Prostate gland (tissue), 2 donors: ENCODE results near the gene NEDD8. TPM values are rescaled to one million over a fixed set of nuclear protein-coding genes. Genes with fewer than 3 reads are reported as not detected.
"Not testable (repeated sequence)": the region's sequence is repeated elsewhere in the genome, so short reads cannot be mapped to it uniquely, and the experiment has no call there.

Experiments used
- DNase-seq: peaks from one replicate; pipeline ENCODE4 v3.0.0-alpha.2; 2019; ENCODE audit warnings: low spot score
- H3K27ac ChIP-seq, 2 donors: fragments of 200-600 bp; sonication (generic); 2 replicates each; pipeline ENCODE4 v1.5.1; 2017 to 2019
- H3K27me3 ChIP-seq: fragments of 200-600 bp; sonication (generic); replicated peaks from 2 replicates; pipeline ENCODE4 v1.5.1; 2019; ENCODE audit not compliant: insufficient read depth
- H3K36me3 ChIP-seq, 2 donors: fragments of 200-600 bp; sonication (generic); 1 replicate in 1 of 2; 2 replicates in 1 of 2; pipeline versions ENCODE4 v1.5.1 to v1.8.1; 2017 to 2019
- H3K4me1 ChIP-seq: fragments of 200-600 bp; sonication (generic); replicated peaks from 2 replicates; pipeline ENCODE4 v1.5.1; 2019
- H3K4me3 ChIP-seq, 2 donors: fragments of 200-600 bp; sonication (generic); 2 replicates each; pipeline ENCODE4 v1.5.1; 2017 to 2019
- H3K9me3 ChIP-seq: fragments of 200-600 bp; sonication (generic); 2 replicates; pipeline ENCODE4 v1.5.1; 2017
- POLR2A ChIP-seq: fragments of 450-650 bp; IDR thresholded peaks from one replicate; pipeline ENCODE4 v1.6.1; 2016; ENCODE audit warnings: antibody characterized with exemption, mild to moderate bottlenecking
- POLR2AphosphoS5 ChIP-seq: sonication (generic); formaldehyde crosslinking; IDR thresholded peaks from one replicate; pipeline ENCODE4 v1.6.1; 2017; ENCODE audit warnings: antibody characterized with exemption
- WGBS: methylation state at CpG from one replicate; pipeline ENCODE4 v1.1.5; 2018; 5-methylcytosine and 5-hydroxymethylcytosine counted together
- intact Hi-C: fragments of 100-400 bp; cut with DNase I; formaldehyde crosslinking; loops from one replicate; pipeline ENCODE4 v1.14.2; 2022
- total RNA-seq, 2 donors: library from RNA; depleted of rRNA; stranded (reverse); fragments of >200 nt; gene quantifications; one replicate each; pipeline ENCODE4 v1.1.0, GENCODE V29; 2016
- TF ChIP-seq, protein P1 (sequence below), 4 experiments: fragments of 200-600 bp in 2 of 4; fragments of 450-650 bp in 2 of 4; sonication (generic) in 2 of 4; IDR thresholded peaks; 1 replicate in 3 of 4; 2 replicates in 1 of 4; pipeline ENCODE4 v1.5.1; 2016 to 2019; ENCODE audit warnings: antibody characterized with exemption in 4 of 4, mild to moderate bottlenecking in 2 of 4, moderate library complexity in 2 of 4

NEDD8 gene
- total RNA-seq, 2 donors from 2014 or later = 114 to 185 TPM

GRCh38 chr14:24228902-24229301 is 3.3 kb downstream of the NEDD8 start:
- Histone ChIP-seq H3K4me3 (no peak overlapping the region), H3K27me3 (no peaks in the 10 kb centered on the region), H3K9me3 (no peaks in the 10 kb centered on the region), H3K36me3 (no peaks in the 10 kb centered on the region), H3K4me1 (peaks cover 7% of the 10 kb centered on the region), H3K27ac (no peak overlapping the region)
- intact Hi-C loops = no loop called here
- TF ChIP-seq POLR2A (no peak), POLR2AphosphoS5 (no peak)
- TF ChIP-seq, protein P1, sequence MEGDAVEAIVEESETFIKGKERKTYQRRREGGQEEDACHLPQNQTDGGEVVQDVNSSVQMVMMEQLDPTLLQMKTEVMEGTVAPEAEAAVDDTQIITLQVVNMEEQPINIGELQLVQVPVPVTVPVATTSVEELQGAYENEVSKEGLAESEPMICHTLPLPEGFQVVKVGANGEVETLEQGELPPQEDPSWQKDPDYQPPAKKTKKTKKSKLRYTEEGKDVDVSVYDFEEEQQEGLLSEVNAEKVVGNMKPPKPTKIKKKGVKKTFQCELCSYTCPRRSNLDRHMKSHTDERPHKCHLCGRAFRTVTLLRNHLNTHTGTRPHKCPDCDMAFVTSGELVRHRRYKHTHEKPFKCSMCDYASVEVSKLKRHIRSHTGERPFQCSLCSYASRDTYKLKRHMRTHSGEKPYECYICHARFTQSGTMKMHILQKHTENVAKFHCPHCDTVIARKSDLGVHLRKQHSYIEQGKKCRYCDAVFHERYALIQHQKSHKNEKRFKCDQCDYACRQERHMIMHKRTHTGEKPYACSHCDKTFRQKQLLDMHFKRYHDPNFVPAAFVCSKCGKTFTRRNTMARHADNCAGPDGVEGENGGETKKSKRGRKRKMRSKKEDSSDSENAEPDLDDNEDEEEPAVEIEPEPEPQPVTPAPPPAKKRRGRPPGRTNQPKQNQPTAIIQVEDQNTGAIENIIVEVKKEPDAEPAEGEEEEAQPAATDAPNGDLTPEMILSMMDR (IDR thresholded peaks at IDR 0.05) = no peak
- 4% methylated on average over 1 of the region's 1 CpG for WGBS
- DNase-seq = no peak

GRCh38 chr14:24226473-24226872 is 5.7 kb downstream of the NEDD8 start:
- no peaks in the 10 kb centered on the region for H3K27me3 ChIP-seq
- H3K36me3 ChIP-seq = no peaks in the 10 kb centered on the region
- no peak for TF ChIP-seq POLR2AphosphoS5
- TF ChIP-seq POLR2A = no peak
- intact Hi-C loops = no loop called here
- H3K4me3 ChIP-seq = no peak overlapping the region
- WGBS = 63% methylated on average over 1 of the region's 1 CpG
- H3K27ac ChIP-seq = no peak overlapping the region
- no peak for DNase-seq
- no peaks in the 10 kb centered on the region for H3K4me1 ChIP-seq
- no peaks in the 10 kb centered on the region for H3K9me3 ChIP-seq

- Histone ChIP-seq H3K9me3 (no peaks in the 10 kb centered on the region), H3K27ac (no peak overlapping the region), H3K36me3 (no peaks in the 10 kb centered on the region), H3K4me1 (no peaks in the 10 kb centered on the region), H3K27me3 (no peaks in the 10 kb centered on the region), H3K4me3 (no peak overlapping the region)
- no peak for DNase-seq
- intact Hi-C loops = no loop called here
- 88% methylated on average over 7 of the region's 7 CpGs for WGBS
- TF ChIP-seq POLR2AphosphoS5 = no peak
- TF ChIP-seq, protein P1 (IDR thresholded peaks at IDR 0.05) = no peak
- no peak for TF ChIP-seq POLR2A
These were observed 7.5 kb downstream of the NEDD8 start for GRCh38 chr14:24224618-24225071.

- H3K36me3 ChIP-seq, H3K27ac ChIP-seq, DNase-seq, H3K9me3 ChIP-seq, H3K4me3 ChIP-seq, H3K4me1 ChIP-seq, H3K27me3 ChIP-seq, intact Hi-C loops: not testable (repeated sequence)
- 98% methylated on average over 4 of the region's 4 CpGs for WGBS
These were observed 9.2 kb downstream of the NEDD8 start for GRCh38 chr14:24222987-24223386.

GRCh38 chr14:24219521-24219920 is 12.6 kb downstream of the NEDD8 start:
- no peaks in the 10 kb centered on the region for H3K36me3 ChIP-seq
- DNase-seq = no peak
- intact Hi-C loops = no loop called here
- H3K27me3 ChIP-seq = no peaks in the 10 kb centered on the region
- no peak overlapping the region for H3K27ac ChIP-seq
- no peaks in the 10 kb centered on the region for H3K4me1 ChIP-seq
- no peak overlapping the region for H3K4me3 ChIP-seq
- no peak for TF ChIP-seq POLR2A
- no peak for TF ChIP-seq POLR2AphosphoS5
- TF ChIP-seq, protein P1 (IDR thresholded peaks at IDR 0.05) = no peak
- H3K9me3 ChIP-seq = no peaks in the 10 kb centered on the region
- 62% methylated on average over 3 of the region's 3 CpGs for WGBS

DNA sequence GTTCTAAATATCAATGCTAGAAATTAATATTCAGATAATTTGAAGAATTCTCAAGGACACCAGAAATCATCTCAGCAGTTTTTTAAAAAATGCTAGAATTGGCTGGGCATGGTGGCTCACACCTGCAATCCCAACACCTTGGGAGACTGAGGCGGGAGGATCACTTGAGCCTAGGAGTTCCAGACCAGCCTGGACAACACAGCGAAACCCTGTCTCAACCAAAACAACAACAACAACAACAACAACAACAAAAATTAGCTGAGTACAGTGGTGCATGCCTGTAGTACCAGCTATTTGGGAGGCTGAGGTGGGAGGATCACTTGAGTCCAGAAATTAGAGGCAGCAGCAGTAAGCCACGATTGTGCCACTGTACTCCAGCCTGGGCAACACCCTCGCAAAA is 13.1 kb downstream of the NEDD8 start:
- Histone ChIP-seq H3K4me1 (no peaks in the 10 kb centered on the region), H3K4me3 (no peak overlapping the region), H3K27me3 (no peaks in the 10 kb centered on the region), H3K9me3 (no peaks in the 10 kb centered on the region), H3K27ac (no peak overlapping the region), H3K36me3 (no peaks in the 10 kb centered on the region)
- 91% methylated on average over 4 of the region's 4 CpGs for WGBS
- intact Hi-C loops = no loop called here
- DNase-seq = no peak
- TF ChIP-seq, protein P1 (IDR thresholded peaks at IDR 0.05) = no peak
- TF ChIP-seq POLR2A (no peak), POLR2AphosphoS5 (no peak)

DNA sequence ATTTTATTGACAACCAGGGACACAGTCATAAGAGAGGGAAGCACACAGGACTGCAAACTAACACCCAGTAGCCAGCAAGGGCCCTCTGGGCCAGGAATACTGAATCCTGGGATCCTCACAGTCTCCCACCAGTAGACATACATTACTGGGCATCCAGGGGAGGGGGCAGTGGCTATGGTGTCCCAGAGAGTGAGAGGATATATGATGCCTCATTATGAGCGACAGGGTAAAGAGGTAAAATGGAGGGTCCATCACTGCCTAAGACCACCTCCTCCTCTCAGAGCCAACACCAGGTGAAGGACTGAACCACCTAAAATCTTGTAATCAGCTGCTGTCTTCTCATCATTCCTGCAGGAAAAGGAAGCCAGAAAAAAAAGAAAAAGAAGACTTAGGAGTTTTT is 15.3 kb downstream of the NEDD8 start:
- WGBS = 95% methylated on average over 1 of the region's 1 CpG
- H3K4me1 ChIP-seq, H3K4me3 ChIP-seq, H3K27me3 ChIP-seq, DNase-seq, intact Hi-C loops, H3K36me3 ChIP-seq, H3K27ac ChIP-seq, H3K9me3 ChIP-seq: not testable (repeated sequence)
